PFSK-1 (cell line): Measurements from ENCODE around the gene LIPC.

Source experiments
- POLR2AphosphoS5 ChIP-seq: IDR thresholded peaks from 2 replicates; pipeline ENCODE4 v1.6.1; 2012; ENCODE audit warnings: low read depth, mild to moderate bottlenecking, control low read depth, low read length, moderate library complexity
- SIN3A ChIP-seq: IDR thresholded peaks from 2 replicates; pipeline ENCODE4 v1.6.1; 2012; ENCODE audit warnings: mild to moderate bottlenecking, low read length, moderate library complexity, borderline replicate concordance; ENCODE audit not compliant: insufficient read depth
- TAF1 ChIP-seq: IDR thresholded peaks from 2 replicates; pipeline ENCODE4 v1.6.1; 2012; ENCODE audit warnings: low read length, control low read depth, borderline replicate concordance; ENCODE audit not compliant: insufficient read depth

- no peak for TF ChIP-seq SIN3A
- TF ChIP-seq TAF1, result no peak
- no peak for TF ChIP-seq POLR2AphosphoS5
Measured at GRCh38 chr15:58538901-58539300, 107.1 kb downstream of the LIPC start.
